HepG2 (cell line): ENCODE measurements around the gene BCL2L1. TPM values are rescaled to one million over a fixed set of nuclear protein-coding genes. Genes with fewer than 3 reads are reported as not detected.

Experiments used
- CENPX ChIP-seq: sonication (generic); formaldehyde crosslinking; IDR thresholded peaks from 2 replicates; pipeline ENCODE4 v1.9.0; 2021; ENCODE audit warnings: mild to moderate bottlenecking, missing genetic modification reagents, moderate library complexity
- CREBL2 ChIP-seq: sonication (generic); formaldehyde crosslinking; IDR thresholded peaks from 2 replicates; pipeline ENCODE4 v1.8.1; 2023; ENCODE audit warnings: missing genetic modification reagents, mild to moderate bottlenecking, borderline replicate concordance
- ELF4 ChIP-seq: sonication (generic); formaldehyde crosslinking; IDR thresholded peaks from 2 replicates; pipeline ENCODE4 v1.5.0; 2020; ENCODE audit warnings: missing genetic modification reagents, mild to moderate bottlenecking, moderate library complexity, borderline replicate concordance
- FOXO1 ChIP-seq: sonication (generic); formaldehyde crosslinking; IDR thresholded peaks from 2 replicates; pipeline ENCODE4 v1.4.0; 2020; ENCODE audit warnings: missing genetic modification reagents
- GZF1 ChIP-seq: sonication (generic); formaldehyde crosslinking; IDR thresholded peaks from 2 replicates; pipeline ENCODE4 v1.5.1; 2020; ENCODE audit warnings: mild to moderate bottlenecking, missing genetic modification reagents
- MYNN ChIP-seq: sonication (generic); formaldehyde crosslinking; IDR thresholded peaks from 2 replicates; pipeline ENCODE4 v1.4.0; 2020; ENCODE audit warnings: mild to moderate bottlenecking, low read depth, missing genetic modification reagents
- NCOA5 ChIP-seq: sonication (generic); formaldehyde crosslinking; IDR thresholded peaks from 2 replicates; pipeline ENCODE4 v1.4.0; 2020; ENCODE audit warnings: missing genetic modification reagents
- NFKBIZ ChIP-seq: IDR thresholded peaks from 2 replicates; pipeline ENCODE4 v1.6.1; 2018; ENCODE audit warnings: missing genetic modification reagents, missing compliant biosample characterization
- NFYB ChIP-seq: sonication (generic); formaldehyde crosslinking; IDR thresholded peaks from 2 replicates; pipeline ENCODE4 v1.4.0; 2020; ENCODE audit warnings: missing genetic modification reagents
- PITX1 ChIP-seq: sonication (generic); formaldehyde crosslinking; IDR thresholded peaks from 2 replicates; pipeline ENCODE4 v1.5.1; 2020; ENCODE audit warnings: mild to moderate bottlenecking, missing genetic modification reagents
- POLR2G ChIP-seq: fragments of 200-400 bp; formaldehyde crosslinking; IDR thresholded peaks from 2 replicates; pipeline ENCODE4 v1.6.1; 2018; ENCODE audit warnings: mild to moderate bottlenecking, low read depth, low read length, moderate library complexity
- SMARCE1 ChIP-seq: fragments of 450-650 bp; IDR thresholded peaks from 2 replicates; pipeline ENCODE4 v1.6.1; 2017; ENCODE audit warnings: borderline replicate concordance
- THYN1 ChIP-seq: sonication (generic); formaldehyde crosslinking; IDR thresholded peaks from 2 replicates; pipeline ENCODE4 v1.8.1; 2023; ENCODE audit warnings: low read depth, mild to moderate bottlenecking, moderate library complexity, missing genetic modification reagents, borderline replicate concordance
- ZNF225 ChIP-seq: sonication (generic); formaldehyde crosslinking; IDR thresholded peaks from 2 replicates; pipeline ENCODE4 v1.4.0; 2020; ENCODE audit warnings: mild to moderate bottlenecking, missing genetic modification reagents
- ZNF407 ChIP-seq: sonication (generic); formaldehyde crosslinking; IDR thresholded peaks from one replicate; pipeline ENCODE4 v1.5.1; 2020; ENCODE audit warnings: mild to moderate bottlenecking, missing genetic modification reagents; ENCODE audit errors: not compliant biosample characterization
- ZNF430 ChIP-seq: sonication (generic); formaldehyde crosslinking; IDR thresholded peaks from 2 replicates; pipeline ENCODE4 v1.9.0; 2021; ENCODE audit warnings: mild to moderate bottlenecking, missing genetic modification reagents
- ZNF589 ChIP-seq: sonication (generic); formaldehyde crosslinking; conservative IDR thresholded peaks from 2 replicates; pipeline ENCODE4 v1.8.0; 2022; ENCODE audit warnings: mild to moderate bottlenecking, moderate library complexity, missing genetic modification reagents
- polyA plus RNA-seq, 8 experiments: library from polyadenylated mRNA; depleted of rRNA in 3 of 8; stranded (reverse) in 7 of 8; unstranded in 1 of 8; fragments of >200 nt; fragmentation: Illumina TruSeq in 4 of 8; extraction: Trizol in 4 of 8; gene quantifications; 2 replicates each; pipeline versions ENCODE4 v1.2.1 to v1.2.3, GENCODE V29; 2011 to 2016; ENCODE audit warnings: low read depth in 4 of 8, missing spikeins in 1 of 8, mixed read lengths in 1 of 8; ENCODE audit not compliant: insufficient read depth in 1 of 8
- total RNA-seq, 5 experiments: library from RNA; depleted of rRNA; stranded (reverse); fragments of >200 nt; fragmentation: Illumina TruSeq; extraction: Trizol; gene quantifications; 2 replicates each; pipeline ENCODE4 v1.2.3, GENCODE V29; 2016; ENCODE audit warnings: low read depth in 1 of 5
- TF ChIP-seq, protein P1 (sequence below): sonication (generic); formaldehyde crosslinking; IDR thresholded peaks from 2 replicates; pipeline ENCODE4 v1.4.0; 2020; ENCODE audit warnings: missing genetic modification reagents, borderline replicate concordance
- TF ChIP-seq, protein P2 (sequence below): IDR thresholded peaks from 2 replicates; pipeline ENCODE4 v1.6.1; 2016; ENCODE audit warnings: low read depth

BCL2L1 gene
- total and polyA plus RNA-seq, 2 of the 13 experiments (the other 11 are each of a cell fraction or from before 2014, with no cell fraction given), result 164 to 258 TPM

- TF ChIP-seq, protein P1, sequence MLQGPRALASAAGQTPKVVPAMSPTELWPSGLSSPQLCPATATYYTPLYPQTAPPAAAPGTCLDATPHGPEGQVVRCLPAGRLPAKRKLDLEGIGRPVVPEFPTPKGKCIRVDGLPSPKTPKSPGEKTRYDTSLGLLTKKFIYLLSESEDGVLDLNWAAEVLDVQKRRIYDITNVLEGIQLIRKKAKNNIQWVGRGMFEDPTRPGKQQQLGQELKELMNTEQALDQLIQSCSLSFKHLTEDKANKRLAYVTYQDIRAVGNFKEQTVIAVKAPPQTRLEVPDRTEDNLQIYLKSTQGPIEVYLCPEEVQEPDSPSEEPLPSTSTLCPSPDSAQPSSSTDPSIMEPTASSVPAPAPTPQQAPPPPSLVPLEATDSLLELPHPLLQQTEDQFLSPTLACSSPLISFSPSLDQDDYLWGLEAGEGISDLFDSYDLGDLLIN (CRISPR knock-in tag), result no peak
- TF ChIP-seq CREBL2 (CRISPR knock-in tag) (no peak), GZF1 (CRISPR knock-in tag) (no peak), POLR2G (peak; percentile 50; the same call in 1 of the 2 replicates), SMARCE1 (no peak), PITX1 (CRISPR knock-in tag) (no peak), MYNN (no peak), NCOA5 (CRISPR knock-in tag) (no peak), ZNF589 (CRISPR knock-in tag) (no peak), NFYB (CRISPR knock-in tag) (no peak), ZNF430 (CRISPR knock-in tag) (peak; percentile 36; the same call in 1 of the 2 replicates), CENPX (no peak), ELF4 (no peak), ZNF407 (CRISPR knock-in tag) (no peak), THYN1 (0 out of 2 replicates have a peak, but pooled peaks have one; percentile 63), FOXO1 (CRISPR knock-in tag) (no peak), NFKBIZ (CRISPR knock-in tag) (0 out of 2 replicates have a peak, but pooled peaks have one; percentile 23), ZNF225 (CRISPR knock-in tag) (no peak)
- TF ChIP-seq, protein P2, sequence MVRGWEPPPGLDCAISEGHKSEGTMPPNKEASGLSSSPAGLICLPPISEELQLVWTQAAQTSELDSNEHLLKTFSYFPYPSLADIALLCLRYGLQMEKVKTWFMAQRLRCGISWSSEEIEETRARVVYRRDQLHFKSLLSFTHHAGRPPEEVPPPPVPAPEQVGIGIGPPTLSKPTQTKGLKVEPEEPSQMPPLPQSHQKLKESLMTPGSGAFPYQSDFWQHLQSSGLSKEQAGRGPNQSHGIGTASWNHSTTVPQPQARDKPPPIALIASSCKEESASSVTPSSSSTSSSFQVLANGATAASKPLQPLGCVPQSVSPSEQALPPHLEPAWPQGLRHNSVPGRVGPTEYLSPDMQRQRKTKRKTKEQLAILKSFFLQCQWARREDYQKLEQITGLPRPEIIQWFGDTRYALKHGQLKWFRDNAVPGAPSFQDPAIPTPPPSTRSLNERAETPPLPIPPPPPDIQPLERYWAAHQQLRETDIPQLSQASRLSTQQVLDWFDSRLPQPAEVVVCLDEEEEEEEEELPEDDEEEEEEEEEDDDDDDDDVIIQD (CRISPR knock-in tag), result no peak
These were observed 5.0 kb downstream of the BCL2L1 start (continued) for GRCh38 chr20:31717478-31718201.
